GM18858 (cell line): Measurements from ENCODE around the gene C16orf96.
A peak's percentile ranks its signal among the peaks of the same experiment; 100 is the strongest.

ENCODE experiments used
- ATAC-seq: cut with Tn5 transposase; IDR thresholded peaks from one replicate; pipeline ENCODE4 v1.9.1; 2021; ENCODE audit not compliant: unreplicated experiment

Gene C16orf96

GRCh38 chr16:4556112-4556511 is at the start of gene C16orf96:
Gene C16orf96, plus strand, starts transcription at chr16:4556340. Its CDS starts 150 bp downstream, at chr16:4556490.
- ATAC-seq: no peak

DNA sequence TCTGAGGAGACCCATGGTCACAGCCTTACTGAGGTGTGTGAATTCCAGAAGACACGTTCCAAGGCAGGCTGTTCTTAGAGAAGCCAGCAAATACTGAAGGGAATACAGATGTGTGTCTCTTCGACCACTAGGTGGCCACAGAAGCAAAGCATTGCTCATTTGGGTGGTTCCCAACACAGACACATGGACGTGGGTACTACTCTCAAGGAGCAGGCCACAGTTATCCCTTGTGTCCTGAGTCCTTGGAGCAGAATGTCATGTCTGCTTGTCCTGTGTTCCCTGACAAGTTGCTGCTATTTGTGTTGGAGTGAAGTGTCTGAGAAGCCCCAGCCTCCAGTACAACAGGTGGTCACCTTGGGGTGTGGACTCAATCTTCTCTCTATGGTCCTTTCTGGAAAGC is 49.7 kb upstream of the C16orf96 start:
- ATAC-seq: no peak

DNA sequence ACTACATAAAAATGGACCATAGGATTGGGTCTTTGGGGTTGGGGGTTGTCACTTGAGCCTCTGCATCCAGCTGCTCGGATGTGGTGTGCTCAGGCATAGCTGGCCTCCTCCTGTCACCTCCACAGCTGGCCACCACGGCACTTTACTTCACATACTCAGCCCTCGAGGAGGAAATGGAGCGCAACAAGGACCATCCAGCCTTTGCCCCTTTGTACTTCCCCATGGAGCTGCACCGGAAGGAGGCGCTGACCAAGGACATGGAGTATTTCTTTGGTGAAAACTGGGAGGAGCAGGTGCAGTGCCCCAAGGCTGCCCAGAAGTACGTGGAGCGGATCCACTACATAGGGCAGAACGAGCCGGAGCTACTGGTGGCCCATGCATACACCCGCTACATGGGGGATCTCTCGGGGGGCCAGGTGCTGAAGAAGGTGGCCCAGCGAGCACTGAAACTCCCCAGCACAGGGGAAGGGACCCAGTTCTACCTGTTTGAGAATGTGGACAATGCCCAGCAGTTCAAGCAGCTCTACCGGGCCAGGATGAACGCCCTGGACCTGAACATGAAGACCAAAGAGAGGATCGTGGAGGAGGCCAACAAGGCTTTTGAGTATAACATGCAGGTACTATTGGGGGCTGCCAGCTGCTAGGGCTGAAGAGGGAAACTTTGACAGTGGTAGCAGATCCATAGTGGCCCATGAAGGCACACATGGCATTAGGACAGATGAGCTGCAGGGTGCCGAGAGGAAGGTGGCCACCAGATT is 48.4 kb upstream of the C16orf96 start:
- no peak for ATAC-seq

- no peak for ATAC-seq
Observed at GRCh38 chr16:4508806-4509205, 47.3 kb upstream of the C16orf96 start.

DNA sequence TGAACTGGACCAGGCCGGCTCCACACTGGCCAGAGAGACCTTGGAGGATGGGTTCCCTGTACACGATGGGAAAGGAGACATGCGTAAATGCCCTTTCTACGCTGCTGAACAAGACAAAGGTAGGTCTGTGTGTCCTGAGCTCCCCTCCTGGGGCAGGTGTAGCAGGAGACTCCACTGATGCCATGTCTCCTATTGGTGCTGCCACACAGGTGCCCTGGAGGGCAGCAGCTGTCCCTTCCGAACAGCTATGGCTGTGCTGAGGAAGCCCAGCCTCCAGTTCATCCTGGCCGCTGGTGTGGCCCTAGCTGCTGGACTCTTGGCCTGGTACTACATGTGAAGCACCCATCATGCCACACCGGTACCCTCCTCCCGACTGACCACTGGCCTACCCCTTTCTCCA is 46.7 kb upstream of the C16orf96 start:
- no peak for ATAC-seq

DNA sequence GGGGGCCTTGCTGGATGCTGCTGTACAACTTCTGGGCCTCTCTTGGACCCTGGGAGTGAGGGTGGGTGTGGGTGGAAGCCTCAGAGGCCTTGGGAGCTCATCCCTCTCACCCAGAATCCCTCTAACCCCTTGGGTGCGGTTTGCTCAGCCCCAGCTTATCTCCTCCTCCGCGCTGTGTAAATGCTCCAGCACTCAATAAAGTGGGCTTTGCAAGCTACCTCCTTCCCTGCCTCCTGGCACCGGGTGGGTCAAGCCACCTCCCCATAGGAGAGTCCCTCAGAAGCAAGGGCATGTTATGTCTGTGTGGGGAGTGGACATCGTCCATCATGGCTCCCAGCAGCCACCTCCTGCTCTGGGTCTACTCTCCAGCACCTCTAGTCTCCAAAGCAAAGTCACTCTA is 46.0 kb upstream of the C16orf96 start:
- ATAC-seq: no peak

DNA sequence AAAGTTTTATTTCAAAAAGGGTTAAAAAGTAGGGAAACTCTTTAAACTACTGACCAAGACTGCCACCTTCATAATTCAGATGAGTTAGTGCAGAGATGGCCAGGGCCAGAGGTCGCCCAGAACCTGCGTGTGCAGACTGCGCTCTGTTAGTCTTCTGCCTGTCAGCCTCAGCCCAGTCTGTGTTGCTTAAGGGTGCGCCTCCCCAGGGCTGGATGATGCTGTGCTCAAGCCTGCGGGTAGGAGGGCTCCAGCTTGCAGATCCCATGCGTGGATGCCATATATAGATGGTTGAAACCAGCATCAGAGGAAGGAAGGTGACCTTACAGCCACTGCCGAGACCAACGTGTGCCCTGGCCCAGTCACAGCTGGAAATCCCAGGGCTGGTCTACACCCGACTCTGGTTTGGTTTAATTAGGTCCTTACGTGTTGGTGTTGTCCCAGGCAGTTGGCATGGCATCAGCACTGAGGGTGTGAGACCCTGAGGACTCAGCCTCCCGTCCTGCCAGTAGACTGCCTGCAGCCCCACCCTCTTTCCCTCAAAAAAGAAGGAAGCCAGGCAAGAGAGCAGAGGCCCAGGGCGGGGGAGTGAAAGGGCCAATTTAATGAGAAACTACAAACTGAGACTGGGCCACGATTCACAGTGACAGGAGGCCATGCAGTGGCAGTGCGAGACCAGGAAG is 45.3 kb upstream of the C16orf96 start:
- ATAC-seq: no peak

DNA sequence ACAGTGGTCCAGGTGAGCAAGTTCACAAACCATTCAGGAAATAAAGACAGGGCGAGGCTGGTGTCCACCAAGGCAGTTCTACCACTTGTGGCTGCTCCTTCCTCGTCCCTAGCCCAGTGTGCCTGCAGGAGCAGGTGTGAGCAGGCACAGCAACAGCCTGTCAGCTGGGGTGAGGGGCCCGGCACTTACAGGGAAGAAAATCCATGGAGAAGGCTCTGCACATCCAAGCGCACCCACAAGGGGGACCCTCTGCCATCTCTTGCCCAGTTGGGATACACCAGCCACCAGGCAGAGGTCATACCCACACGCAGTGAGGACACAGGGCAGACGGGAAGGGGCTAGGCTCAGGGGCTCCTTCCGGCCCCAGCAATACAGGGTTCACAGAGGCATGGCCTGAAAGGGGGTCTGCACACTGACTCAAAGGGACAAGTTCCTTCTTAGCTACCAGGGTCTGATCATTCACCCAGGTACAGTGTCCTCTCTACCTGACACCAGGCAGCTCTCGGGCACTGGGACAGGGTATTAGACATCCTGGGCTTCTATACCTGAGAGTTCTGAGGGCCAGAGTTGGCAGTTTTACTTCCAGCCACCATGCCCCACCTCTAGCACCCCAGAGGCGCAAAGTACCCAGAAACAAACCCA is 44.6 kb upstream of the C16orf96 start:
- no peak for ATAC-seq

DNA sequence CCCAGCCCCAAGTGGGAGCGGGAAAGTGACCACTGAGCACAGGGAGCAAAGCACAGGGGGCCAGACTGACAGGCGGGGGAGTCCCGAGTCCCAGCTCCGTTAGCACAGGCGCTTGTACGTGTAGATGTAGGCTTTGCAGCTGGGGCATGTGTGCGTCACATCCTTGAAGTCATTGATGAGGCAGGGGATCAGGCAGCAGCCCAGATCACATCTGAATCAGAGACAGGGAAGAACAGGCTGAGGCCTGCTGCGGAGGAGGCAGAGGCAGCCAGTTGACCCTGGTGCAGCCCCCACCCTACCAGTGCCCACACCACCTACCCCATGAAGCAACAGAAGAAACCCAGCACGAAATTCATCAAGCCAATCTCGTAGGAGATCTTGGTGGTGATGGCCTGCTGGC is 43.7 kb upstream of the C16orf96 start:
- no peak for ATAC-seq

- ATAC-seq: no peak
Observed at GRCh38 chr16:4513086-4513860, 42.9 kb upstream of the C16orf96 start.

- no peak for ATAC-seq
Observed at GRCh38 chr16:4513881-4514280, 42.3 kb upstream of the C16orf96 start.

GRCh38 chr16:4514606-4515005 is 41.5 kb upstream of the C16orf96 start:
- no peak for ATAC-seq

DNA sequence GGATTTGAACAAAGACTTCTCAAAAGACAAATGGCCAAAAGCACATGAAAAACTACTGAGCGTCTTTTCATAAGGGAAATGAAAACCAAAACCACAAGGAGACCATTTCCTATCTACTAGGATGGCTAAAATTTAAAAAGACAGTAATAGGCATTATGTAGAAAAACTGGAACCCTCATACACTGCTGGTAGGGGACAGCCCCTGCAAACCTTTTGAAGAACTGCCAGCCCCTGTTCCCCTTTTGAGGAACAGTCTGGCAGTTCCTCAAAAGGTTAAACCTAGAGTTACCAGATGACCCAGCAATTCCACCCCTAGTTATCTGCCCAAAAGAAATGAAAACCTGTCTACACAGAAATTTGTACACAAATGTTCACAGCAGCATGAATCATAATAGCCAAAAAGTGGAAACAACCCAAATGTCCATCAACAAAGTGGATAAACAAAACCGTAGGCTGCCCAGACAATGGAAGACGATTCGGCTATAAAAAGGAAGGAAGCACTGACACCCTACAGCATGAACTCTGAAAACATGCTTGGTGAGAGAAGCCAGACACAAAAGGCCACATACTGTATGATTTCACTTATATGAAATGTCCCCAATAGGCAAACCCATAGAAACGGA is 40.4 kb upstream of the C16orf96 start:
- peak; percentile 85 for ATAC-seq

- no peak for ATAC-seq
Observed at GRCh38 chr16:4517812-4518680, 38.1 kb upstream of the C16orf96 start.

DNA sequence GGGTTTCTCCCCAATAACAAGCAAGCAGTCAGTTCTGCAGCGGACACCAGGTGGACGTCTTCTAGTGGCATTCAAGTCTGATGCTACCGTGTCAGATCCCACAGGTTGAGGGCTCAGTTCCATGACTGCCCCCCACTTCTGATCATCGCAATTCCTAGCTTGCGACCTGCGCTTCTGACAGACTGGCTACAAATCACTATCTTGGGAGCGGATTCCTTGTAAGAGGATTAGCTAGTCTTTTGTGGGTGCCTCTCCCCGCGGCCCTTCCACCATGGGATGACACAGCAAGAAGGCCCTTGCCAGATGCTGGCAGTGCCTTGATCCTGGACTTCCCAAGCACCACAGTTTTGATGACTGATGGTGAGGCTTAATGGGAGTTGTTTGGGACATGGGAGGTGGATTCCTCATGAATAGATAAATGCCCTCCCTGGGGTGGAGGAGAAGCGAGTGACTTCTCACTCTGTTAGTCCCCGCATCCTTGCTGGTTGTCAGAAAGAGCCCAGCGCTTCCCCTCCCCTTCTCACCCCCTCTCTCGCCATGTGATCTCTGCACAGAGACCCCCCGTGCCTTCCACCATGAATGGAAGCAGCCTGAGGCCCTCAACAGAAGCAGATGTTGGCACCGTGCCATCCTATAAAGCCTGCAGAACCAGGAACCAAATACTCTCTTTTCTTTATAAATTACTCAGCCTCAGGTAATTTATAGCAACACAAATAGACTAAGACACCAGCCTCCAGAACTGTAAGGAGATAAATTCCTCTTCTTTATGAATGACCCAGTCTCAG is 36.7 kb upstream of the C16orf96 start:
- no peak for ATAC-seq

DNA sequence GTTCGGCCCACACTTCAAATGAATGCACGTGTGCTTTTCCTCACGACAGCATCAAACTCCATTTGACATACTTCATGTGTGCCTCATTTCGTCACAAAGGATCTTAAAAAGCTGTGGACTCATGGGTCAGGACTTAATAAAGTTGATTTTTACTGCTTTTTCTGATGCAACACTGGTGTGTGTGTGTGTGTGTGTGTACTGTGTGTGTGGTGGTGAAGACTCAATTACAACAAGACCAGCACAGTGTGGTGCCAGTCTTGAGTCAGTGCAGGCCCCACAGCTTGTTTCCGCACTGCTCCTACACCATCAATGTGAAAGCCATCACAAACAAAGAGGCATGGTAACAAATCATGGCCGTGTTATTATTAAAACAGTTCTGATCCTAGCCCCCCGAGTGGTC is 35.2 kb upstream of the C16orf96 start:
- ATAC-seq: no peak

- no peak for ATAC-seq
Observed at GRCh38 chr16:4522051-4522581, 34.0 kb upstream of the C16orf96 start.

DNA sequence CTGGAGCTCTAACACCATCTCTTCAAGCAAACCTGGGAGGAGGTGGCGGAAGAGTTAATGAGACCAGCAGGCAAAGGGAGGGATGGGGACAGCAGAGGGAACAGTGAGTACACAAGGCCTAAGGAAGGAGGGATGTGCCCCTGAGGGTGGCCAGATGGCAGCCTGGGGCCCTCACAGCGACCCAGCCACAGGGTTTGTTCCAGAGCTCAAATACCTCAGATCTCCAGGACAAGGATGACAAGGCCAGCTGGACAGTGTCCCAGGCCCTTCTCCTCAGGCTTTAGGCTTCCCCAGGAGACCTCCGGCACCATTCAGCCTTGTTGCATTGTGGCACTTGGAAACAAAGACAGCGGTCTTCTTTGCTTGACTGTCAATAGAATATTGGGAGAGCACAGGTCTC is 32.5 kb upstream of the C16orf96 start:
- no peak for ATAC-seq

- no peak for ATAC-seq
Observed at GRCh38 chr16:4524571-4524970, 31.6 kb upstream of the C16orf96 start.
